WTC11 (cell line): ENCODE data around the gene NDUFC2. TPM values are rescaled to one million over a fixed set of nuclear protein-coding genes. Genes with fewer than 3 reads are reported as not detected.

Experiments used
- ATAC-seq: fragments of 200-7000 bp; cut with Tn5 transposase; 2 replicates; pipeline ENCODE4 v1.10.0; 2021; ENCODE audit warnings: mild to moderate bottlenecking, moderate library complexity
- CTCF ChIA-PET: fragments of 300-600 bp; sonication (Branson Sonifier 250); formaldehyde crosslinking; loops from one replicate; lab custom pipeline; 2021; ENCODE audit warnings: antibody characterized with exemption; lab: Charles Lee
- POLR2A ChIA-PET: fragments of 350-600 bp; sonication (Branson Sonifier 250); formaldehyde crosslinking; loops from one replicate; lab custom pipeline; 2021; ENCODE audit warnings: antibody characterized with exemption; lab: Charles Lee
- DNase-seq: peaks from one replicate; pipeline ENCODE4 v3.0.0; 2021; ENCODE audit warnings: low spot score
- H3K27ac Mint-ChIP-seq: 2 replicates; pipeline ENCODE4 v1.8.0; 2021; ENCODE audit warnings: mixed read lengths
- H3K27me3 Mint-ChIP-seq: 2 replicates; pipeline ENCODE4 v1.8.0; 2021; ENCODE audit warnings: low read depth, mild to moderate bottlenecking, moderate library complexity, mixed read lengths
- H3K36me3 Mint-ChIP-seq: 2 replicates; pipeline ENCODE4 v1.8.0; 2021; ENCODE audit warnings: mixed read lengths
- H3K4me1 Mint-ChIP-seq: 2 replicates; pipeline ENCODE4 v1.8.0; 2022; ENCODE audit warnings: mixed read lengths
- H3K4me3 Mint-ChIP-seq: 2 replicates; pipeline ENCODE4 v1.8.0; 2021; ENCODE audit warnings: mild to moderate bottlenecking, moderate library complexity, mixed read lengths
- H3K9me3 Mint-ChIP-seq: 2 replicates; pipeline ENCODE4 v1.8.0; 2021; ENCODE audit warnings: mixed read lengths
- ARID4B ChIP-seq: sonication (generic); formaldehyde crosslinking; IDR thresholded peaks from 2 replicates; pipeline ENCODE4 v1.8.0; 2023; ENCODE audit warnings: missing genetic modification reagents, mild to moderate bottlenecking, borderline replicate concordance
- ATF6 ChIP-seq: sonication (generic); formaldehyde crosslinking; IDR thresholded peaks from 2 replicates; pipeline ENCODE4 v1.8.1; 2023; ENCODE audit warnings: mild to moderate bottlenecking, missing genetic modification reagents
- GTF2I ChIP-seq: fragments of 250-450 bp; sonication (Bioruptor Pico); conservative IDR thresholded peaks from 2 replicates; pipeline ENCODE4 v1.4.0; 2021; ENCODE audit warnings: mild to moderate bottlenecking
- IRF2 ChIP-seq: sonication (generic); formaldehyde crosslinking; IDR thresholded peaks from 2 replicates; pipeline ENCODE4 v1.8.0; 2022; ENCODE audit warnings: low read depth, missing genetic modification reagents, borderline replicate concordance
- JUN ChIP-seq: sonication (generic); formaldehyde crosslinking; IDR thresholded peaks from 2 replicates; pipeline ENCODE4 v1.8.0; 2023; ENCODE audit warnings: mild to moderate bottlenecking, missing genetic modification reagents
- MXD4 ChIP-seq: fragments of 250-450 bp; sonication (Bioruptor Pico); IDR thresholded peaks from 2 replicates; pipeline ENCODE4 v1.8.0; 2021; ENCODE audit warnings: mild to moderate bottlenecking, moderate library complexity, borderline replicate concordance
- NFE2L1 ChIP-seq: sonication (generic); formaldehyde crosslinking; IDR thresholded peaks from 2 replicates; pipeline ENCODE4 v1.8.1; 2023; ENCODE audit warnings: missing genetic modification reagents
- NFYB ChIP-seq: sonication (generic); formaldehyde crosslinking; conservative IDR thresholded peaks from 2 replicates; pipeline ENCODE4 v1.8.0; 2022; ENCODE audit warnings: low read depth, missing genetic modification reagents
- SMAD3 ChIP-seq: sonication (generic); formaldehyde crosslinking; IDR thresholded peaks from 2 replicates; pipeline ENCODE4 v1.8.0; 2022; ENCODE audit warnings: missing genetic modification reagents, mild to moderate bottlenecking, borderline replicate concordance
- USF1 ChIP-seq: sonication (generic); formaldehyde crosslinking; IDR thresholded peaks from 2 replicates; pipeline ENCODE4 v1.8.0; 2022; ENCODE audit warnings: mild to moderate bottlenecking, missing genetic modification reagents
- ZMAT4 ChIP-seq: fragments of 250-450 bp; sonication (Bioruptor Pico); IDR thresholded peaks from 2 replicates; pipeline ENCODE4 v1.9.0; 2021; ENCODE audit warnings: mild to moderate bottlenecking
- ZNF423 ChIP-seq: fragments of 250-450 bp; sonication (Bioruptor Pico); IDR thresholded peaks from 2 replicates; pipeline ENCODE4 v2.1.2; 2022; ENCODE audit warnings: mild to moderate bottlenecking, moderate library complexity
- total RNA-seq: library from RNA; stranded (reverse); gene quantifications from 3 replicates; pipeline ENCODE4 v1.2.3, GENCODE V29; 2021
- TF ChIP-seq, protein P1 (sequence below): sonication (generic); formaldehyde crosslinking; IDR thresholded peaks from 2 replicates; pipeline ENCODE4 v1.8.0; 2022; ENCODE audit warnings: missing genetic modification reagents
- TF ChIP-seq, protein P2 (sequence below): sonication (generic); formaldehyde crosslinking; IDR thresholded peaks from 2 replicates; pipeline ENCODE4 v1.8.1; 2023; ENCODE audit warnings: mild to moderate bottlenecking, missing genetic modification reagents, moderate library complexity
- TF ChIP-seq, protein P3 (sequence below): fragments of 200-600 bp; IDR thresholded peaks from 2 replicates; pipeline ENCODE4 v1.8.0; 2022; ENCODE audit warnings: antibody characterized with exemption
- TF ChIP-seq, protein P4 (sequence below): sonication (generic); formaldehyde crosslinking; IDR thresholded peaks from 2 replicates; pipeline ENCODE4 v1.8.1; 2023; ENCODE audit warnings: mild to moderate bottlenecking, missing genetic modification reagents, borderline replicate concordance

The NDUFC2 gene
- total RNA-seq, 1 experiment from 2014 or later: 215 TPM

GRCh38 chr11:78037825-78038620, 41.6 kb downstream of the NDUFC2 start (continued):
- no peak for TF ChIP-seq ATF6

DNA sequence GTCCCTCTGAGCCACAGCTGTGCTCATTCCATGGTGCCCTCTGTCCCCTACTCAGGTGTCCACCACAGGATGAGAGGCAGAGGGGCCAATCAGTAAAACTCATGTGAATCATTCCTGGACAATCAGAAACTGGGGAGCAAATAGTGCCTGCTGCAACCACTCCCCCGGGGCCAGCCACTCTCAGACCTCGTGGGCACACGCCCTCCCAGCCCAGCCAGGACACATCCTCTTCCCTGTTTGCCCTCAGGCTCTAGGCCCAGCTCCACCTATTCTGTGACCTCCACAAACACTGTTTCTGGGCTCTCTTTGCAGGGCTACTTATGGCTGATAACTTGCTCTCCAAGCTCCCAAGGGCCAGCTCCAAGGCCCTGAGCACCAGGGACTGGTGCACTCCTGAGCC, 42.6 kb downstream of the NDUFC2 start:
- no peak for DNase-seq
- Mint-ChIP-seq H3K4me1 (peaks cover 14% of the 10 kb centered on the region), H3K9me3 (peaks cover 4% of the 10 kb centered on the region; the same call in 1 of the 2 replicates), H3K27me3 (no peaks in the 10 kb centered on the region), H3K27ac (no peak overlapping the region), H3K36me3 (no peaks in the 10 kb centered on the region; the same call in 1 of the 2 replicates), H3K4me3 (no peak overlapping the region)
- ATAC-seq: no peak
- POLR2A ChIA-PET: no interaction called here
- TF ChIP-seq NFE2L1 (CRISPR knock-in tag) (no peak), ZMAT4 (no peak), USF1 (CRISPR knock-in tag) (no peak), MXD4 (CRISPR knock-in tag) (no peak), NFYB (CRISPR knock-in tag) (no peak), GTF2I (CRISPR knock-in tag) (no peak), IRF2 (CRISPR knock-in tag) (no peak), JUN (CRISPR knock-in tag) (no peak), ARID4B (no peak), ZNF423 (CRISPR knock-in tag) (no peak), SMAD3 (CRISPR knock-in tag) (no peak)
- TF ChIP-seq, protein P1, sequence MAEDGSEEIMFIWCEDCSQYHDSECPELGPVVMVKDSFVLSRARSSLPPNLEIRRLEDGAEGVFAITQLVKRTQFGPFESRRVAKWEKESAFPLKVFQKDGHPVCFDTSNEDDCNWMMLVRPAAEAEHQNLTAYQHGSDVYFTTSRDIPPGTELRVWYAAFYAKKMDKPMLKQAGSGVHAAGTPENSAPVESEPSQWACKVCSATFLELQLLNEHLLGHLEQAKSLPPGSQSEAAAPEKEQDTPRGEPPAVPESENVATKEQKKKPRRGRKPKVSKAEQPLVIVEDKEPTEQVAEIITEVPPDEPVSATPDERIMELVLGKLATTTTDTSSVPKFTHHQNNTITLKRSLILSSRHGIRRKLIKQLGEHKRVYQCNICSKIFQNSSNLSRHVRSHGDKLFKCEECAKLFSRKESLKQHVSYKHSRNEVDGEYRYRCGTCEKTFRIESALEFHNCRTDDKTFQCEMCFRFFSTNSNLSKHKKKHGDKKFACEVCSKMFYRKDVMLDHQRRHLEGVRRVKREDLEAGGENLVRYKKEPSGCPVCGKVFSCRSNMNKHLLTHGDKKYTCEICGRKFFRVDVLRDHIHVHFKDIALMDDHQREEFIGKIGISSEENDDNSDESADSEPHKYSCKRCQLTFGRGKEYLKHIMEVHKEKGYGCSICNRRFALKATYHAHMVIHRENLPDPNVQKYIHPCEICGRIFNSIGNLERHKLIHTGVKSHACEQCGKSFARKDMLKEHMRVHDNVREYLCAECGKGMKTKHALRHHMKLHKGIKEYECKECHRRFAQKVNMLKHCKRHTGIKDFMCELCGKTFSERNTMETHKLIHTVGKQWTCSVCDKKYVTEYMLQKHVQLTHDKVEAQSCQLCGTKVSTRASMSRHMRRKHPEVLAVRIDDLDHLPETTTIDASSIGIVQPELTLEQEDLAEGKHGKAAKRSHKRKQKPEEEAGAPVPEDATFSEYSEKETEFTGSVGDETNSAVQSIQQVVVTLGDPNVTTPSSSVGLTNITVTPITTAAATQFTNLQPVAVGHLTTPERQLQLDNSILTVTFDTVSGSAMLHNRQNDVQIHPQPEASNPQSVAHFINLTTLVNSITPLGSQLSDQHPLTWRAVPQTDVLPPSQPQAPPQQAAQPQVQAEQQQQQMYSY (CRISPR knock-in tag): no peak
- TF ChIP-seq, protein P2, sequence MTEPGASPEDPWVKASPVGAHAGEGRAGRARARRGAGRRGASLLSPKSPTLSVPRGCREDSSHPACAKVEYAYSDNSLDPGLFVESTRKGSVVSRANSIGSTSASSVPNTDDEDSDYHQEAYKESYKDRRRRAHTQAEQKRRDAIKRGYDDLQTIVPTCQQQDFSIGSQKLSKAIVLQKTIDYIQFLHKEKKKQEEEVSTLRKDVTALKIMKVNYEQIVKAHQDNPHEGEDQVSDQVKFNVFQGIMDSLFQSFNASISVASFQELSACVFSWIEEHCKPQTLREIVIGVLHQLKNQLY: no peak
- TF ChIP-seq, protein P3, sequence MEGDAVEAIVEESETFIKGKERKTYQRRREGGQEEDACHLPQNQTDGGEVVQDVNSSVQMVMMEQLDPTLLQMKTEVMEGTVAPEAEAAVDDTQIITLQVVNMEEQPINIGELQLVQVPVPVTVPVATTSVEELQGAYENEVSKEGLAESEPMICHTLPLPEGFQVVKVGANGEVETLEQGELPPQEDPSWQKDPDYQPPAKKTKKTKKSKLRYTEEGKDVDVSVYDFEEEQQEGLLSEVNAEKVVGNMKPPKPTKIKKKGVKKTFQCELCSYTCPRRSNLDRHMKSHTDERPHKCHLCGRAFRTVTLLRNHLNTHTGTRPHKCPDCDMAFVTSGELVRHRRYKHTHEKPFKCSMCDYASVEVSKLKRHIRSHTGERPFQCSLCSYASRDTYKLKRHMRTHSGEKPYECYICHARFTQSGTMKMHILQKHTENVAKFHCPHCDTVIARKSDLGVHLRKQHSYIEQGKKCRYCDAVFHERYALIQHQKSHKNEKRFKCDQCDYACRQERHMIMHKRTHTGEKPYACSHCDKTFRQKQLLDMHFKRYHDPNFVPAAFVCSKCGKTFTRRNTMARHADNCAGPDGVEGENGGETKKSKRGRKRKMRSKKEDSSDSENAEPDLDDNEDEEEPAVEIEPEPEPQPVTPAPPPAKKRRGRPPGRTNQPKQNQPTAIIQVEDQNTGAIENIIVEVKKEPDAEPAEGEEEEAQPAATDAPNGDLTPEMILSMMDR: no peak
- TF ChIP-seq, protein P4, sequence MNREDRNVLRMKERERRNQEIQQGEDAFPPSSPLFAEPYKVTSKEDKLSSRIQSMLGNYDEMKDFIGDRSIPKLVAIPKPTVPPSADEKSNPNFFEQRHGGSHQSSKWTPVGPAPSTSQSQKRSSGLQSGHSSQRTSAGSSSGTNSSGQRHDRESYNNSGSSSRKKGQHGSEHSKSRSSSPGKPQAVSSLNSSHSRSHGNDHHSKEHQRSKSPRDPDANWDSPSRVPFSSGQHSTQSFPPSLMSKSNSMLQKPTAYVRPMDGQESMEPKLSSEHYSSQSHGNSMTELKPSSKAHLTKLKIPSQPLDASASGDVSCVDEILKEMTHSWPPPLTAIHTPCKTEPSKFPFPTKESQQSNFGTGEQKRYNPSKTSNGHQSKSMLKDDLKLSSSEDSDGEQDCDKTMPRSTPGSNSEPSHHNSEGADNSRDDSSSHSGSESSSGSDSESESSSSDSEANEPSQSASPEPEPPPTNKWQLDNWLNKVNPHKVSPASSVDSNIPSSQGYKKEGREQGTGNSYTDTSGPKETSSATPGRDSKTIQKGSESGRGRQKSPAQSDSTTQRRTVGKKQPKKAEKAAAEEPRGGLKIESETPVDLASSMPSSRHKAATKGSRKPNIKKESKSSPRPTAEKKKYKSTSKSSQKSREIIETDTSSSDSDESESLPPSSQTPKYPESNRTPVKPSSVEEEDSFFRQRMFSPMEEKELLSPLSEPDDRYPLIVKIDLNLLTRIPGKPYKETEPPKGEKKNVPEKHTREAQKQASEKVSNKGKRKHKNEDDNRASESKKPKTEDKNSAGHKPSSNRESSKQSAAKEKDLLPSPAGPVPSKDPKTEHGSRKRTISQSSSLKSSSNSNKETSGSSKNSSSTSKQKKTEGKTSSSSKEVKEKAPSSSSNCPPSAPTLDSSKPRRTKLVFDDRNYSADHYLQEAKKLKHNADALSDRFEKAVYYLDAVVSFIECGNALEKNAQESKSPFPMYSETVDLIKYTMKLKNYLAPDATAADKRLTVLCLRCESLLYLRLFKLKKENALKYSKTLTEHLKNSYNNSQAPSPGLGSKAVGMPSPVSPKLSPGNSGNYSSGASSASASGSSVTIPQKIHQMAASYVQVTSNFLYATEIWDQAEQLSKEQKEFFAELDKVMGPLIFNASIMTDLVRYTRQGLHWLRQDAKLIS (CRISPR knock-in tag): no peak
- CTCF ChIA-PET: interaction anchor here (8.3 kb wide), 1 partner anchor 8 kb away, joined by 46 read pairs; no protein-coding TSS in a partner anchor
